T-cell (primary cell): ENCODE results near the gene PSMB3. TPM values are rescaled to one million over a fixed set of nuclear protein-coding genes. Genes with fewer than 3 reads are reported as not detected.

Experiments
- ATAC-seq, 4 experiments: fragments of 200-7000 bp in 3 of 4; fragments of 150-1000 bp in 1 of 4; cut with Tn5 transposase; replicated peaks in 1 of 4; 1 replicate in 3 of 4; 2 replicates in 1 of 4; pipeline ENCODE4 v1.10.0; 2021; ENCODE audit warnings: moderate library complexity in 3 of 4, mild to moderate bottlenecking in 2 of 4, moderate number of reproducible peaks in 1 of 4
- CTCF ChIA-PET, 2 donors: fragments of 300-600 bp; sonication (Branson Sonifier 250); formaldehyde crosslinking; loops; one replicate each; lab custom pipeline; 2022; ENCODE audit warnings: antibody characterized with exemption in 2 of 2; lab: Charles Lee
- POLR2A ChIA-PET, 2 donors: fragments of 300-600 bp; sonication (Branson Sonifier 250); formaldehyde crosslinking; loops; one replicate each; lab custom pipeline; 2022; ENCODE audit warnings: antibody characterized with exemption in 2 of 2; lab: Charles Lee
- DNase-seq, 35 experiments: peaks; one replicate each; pipeline versions ENCODE4 v3.0.0 to v3.0.0-alpha.2; 2013 to 2023
- H3K27ac ChIP-seq: one replicate; pipeline ENCODE4 v1.5.1; 2013; ENCODE audit warnings: low read length
- H3K27me3 ChIP-seq, 2 experiments: replicated peaks in 1 of 2; 1 replicate in 1 of 2; 2 replicates in 1 of 2; pipeline versions ENCODE4 v1.6.1 to v1.7.0; 2013; ENCODE audit warnings: low read length in 1 of 2, mixed read lengths in 1 of 2; ENCODE audit not compliant: control insufficient read depth in 2 of 2, insufficient read depth in 2 of 2; ENCODE audit errors: extremely low read depth in 1 of 2
- H3K36me3 ChIP-seq, 2 donors: 1 replicate in 1 of 2; 2 replicates in 1 of 2; pipeline versions ENCODE4 v1.6.1 to v1.7.0; 2013; ENCODE audit warnings: low read length in 1 of 2; ENCODE audit not compliant: control insufficient read depth in 2 of 2, insufficient read depth in 1 of 2; ENCODE audit errors: extremely low read depth in 1 of 2
- H3K4me1 ChIP-seq, 2 experiments: 1 replicate in 1 of 2; 2 replicates in 1 of 2; pipeline versions ENCODE4 v1.6.1 to v1.7.0; 2013; ENCODE audit warnings: low read length in 2 of 2, mixed read lengths in 1 of 2; ENCODE audit not compliant: insufficient read depth in 2 of 2, control insufficient read depth in 1 of 2; ENCODE audit errors: extremely low read depth in 1 of 2
- H3K4me3 ChIP-seq, 2 donors: 1 replicate in 1 of 2; 2 replicates in 1 of 2; pipeline versions ENCODE4 v1.5.1 to v1.7.0; 2013; ENCODE audit warnings: mild to moderate bottlenecking in 2 of 2, low read length in 1 of 2, moderate library complexity in 1 of 2; ENCODE audit not compliant: control insufficient read depth in 1 of 2; ENCODE audit errors: extremely low read depth in 1 of 2
- H3K9me3 ChIP-seq: 2 replicates; pipeline ENCODE4 v1.7.0; 2013
- H3K27ac Mint-ChIP-seq, 2 donors: one replicate each; pipeline ENCODE4 v1.8.0; 2020 to 2021; ENCODE audit warnings: mild to moderate bottlenecking in 2 of 2, mixed read lengths in 2 of 2
- H3K27me3 Mint-ChIP-seq, 2 donors: one replicate each; pipeline ENCODE4 v1.8.0; 2021 to 2022; ENCODE audit warnings: mixed read lengths in 2 of 2
- H3K36me3 Mint-ChIP-seq: one replicate; pipeline ENCODE4 v1.8.0; 2021; ENCODE audit warnings: mixed read lengths
- H3K4me1 Mint-ChIP-seq, 3 donors: one replicate each; pipeline ENCODE4 v1.8.0; 2020 to 2022; ENCODE audit warnings: mixed read lengths in 3 of 3, mild to moderate bottlenecking in 1 of 3
- H3K4me3 Mint-ChIP-seq, 3 donors: one replicate each; pipeline ENCODE4 v1.8.0; 2020 to 2022; ENCODE audit warnings: mild to moderate bottlenecking in 3 of 3, mixed read lengths in 3 of 3, moderate library complexity in 3 of 3
- H3K9me3 Mint-ChIP-seq, 3 donors: one replicate each; pipeline ENCODE4 v1.8.0; 2020 to 2022; ENCODE audit warnings: mixed read lengths in 3 of 3
- WGBS: methylation state at CpG from one replicate; pipeline ENCODE4 v1.1.5; 2013; ENCODE audit warnings: missing lambda C conversion rate; ENCODE audit not compliant: insufficient coverage; 5-methylcytosine and 5-hydroxymethylcytosine counted together
- total RNA-seq, 35 experiments: library from RNA in 6 of 35; stranded (reverse) in 6 of 35; fragments of 120-200 nt in 1 of 35; gene quantifications; one replicate each; pipeline versions ENCODE4 v1.2.1 to v1.2.4 and lab custom pipeline; 2013 to 2026

PSMB3 gene
- total RNA-seq: 100 to 1,000 TPM in 3 of 5 donors, 10 to 100 TPM in 2; 81.2 to 116 (median 104) TPM
- total RNA-seq (2013): 125 TPM
- total RNA-seq (lab: John Stamatoyannopoulos, UW): 28.0 to 301 (median 57.4) reads per million in 29 experiments

DNA sequence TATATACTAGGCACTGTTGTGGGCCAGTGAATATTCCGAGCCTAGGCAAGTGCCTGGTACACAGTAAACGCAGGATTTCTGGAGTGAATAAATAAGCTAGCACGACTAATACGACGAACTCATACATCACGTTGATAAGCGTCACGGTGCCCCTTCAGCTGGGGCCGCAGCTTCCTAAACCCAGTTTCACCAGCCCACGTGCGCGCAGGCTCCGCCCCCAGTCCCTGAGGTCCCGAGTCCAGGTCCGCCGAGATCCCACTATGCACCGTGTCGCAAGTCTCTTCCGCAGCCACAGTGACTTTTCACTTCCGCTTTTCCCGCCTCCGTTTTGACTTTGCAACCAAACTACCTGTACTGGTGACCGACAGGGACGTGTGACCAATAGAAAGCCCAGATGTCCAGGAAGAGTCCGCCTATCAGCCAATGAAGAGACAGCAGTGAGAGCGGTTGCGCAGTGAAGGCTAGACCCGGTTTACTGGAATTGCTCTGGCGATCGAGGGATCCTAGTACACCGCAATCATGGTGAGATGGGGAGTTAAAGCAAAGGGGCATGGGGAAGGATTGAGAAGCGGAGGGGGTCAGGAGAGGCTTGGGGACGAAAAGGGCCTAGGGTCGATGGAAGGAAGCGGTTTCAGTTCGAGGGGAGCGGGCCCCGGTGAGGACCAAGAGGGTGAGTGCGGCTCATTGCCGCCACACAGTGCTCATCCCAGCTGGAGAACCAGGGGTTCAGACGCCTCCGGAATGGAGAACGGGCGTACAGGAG is at the start of gene PSMB3:
PSMB3 (plus strand) TSS at position 434 of the 763 bp plus-strand sequence; CDS start at position 520, 86 bp downstream.
- peak; percentile 83 to 99 (median 95) for DNase-seq
- H3K4me3 Mint-ChIP-seq: peak within 1 kb of the TSS; percentile 88 to 99 (median 99)
- ChIA-PET CTCF (interaction anchor here in 1 of 2 donors (0.6 to 1.1 kb wide), 7 partner anchors 18 to 401 kb away, joined by 3 to 8 read pairs (median 3); partner anchors contain the start of gene EPOP), POLR2A (interaction anchor here in 1 of 2 donors (1.0 kb wide), 1 partner anchor 8 kb away, joined by 4 read pairs; no protein-coding TSS in a partner anchor)
- Histone ChIP-seq H3K9me3 (no peaks in the 10 kb centered on the region), H3K36me3 (peaks cover 10 to 28% of the 10 kb centered on the region in 2 donors), H3K4me3 (peak within 1 kb of the TSS; percentile 95 to 96), H3K27ac (peak within 1 kb of the TSS; percentile 78), H3K27me3 (peaks cover 4 to 34% of the 10 kb centered on the region in 2 experiments), H3K4me1 (peaks cover 22 to 73% of the 10 kb centered on the region in 2 experiments)
- peak within 1 kb of the TSS; percentile 97 for H3K27ac Mint-ChIP-seq
- under 1% methylated on average over 43 of the region's 44 CpGs for WGBS
- H3K36me3 Mint-ChIP-seq: peaks cover 18% of the 10 kb centered on the region
- H3K9me3 Mint-ChIP-seq: no peaks in the 10 kb centered on the region
- peak; percentile 87 to 92 (median 90) for ATAC-seq
- H3K27me3 Mint-ChIP-seq: peaks cover 6 to 31% of the 10 kb centered on the region in 2 donors
- H3K4me1 Mint-ChIP-seq: peaks cover 50 to 59% (median 57%) of the 10 kb centered on the region in 3 donors

DNA sequence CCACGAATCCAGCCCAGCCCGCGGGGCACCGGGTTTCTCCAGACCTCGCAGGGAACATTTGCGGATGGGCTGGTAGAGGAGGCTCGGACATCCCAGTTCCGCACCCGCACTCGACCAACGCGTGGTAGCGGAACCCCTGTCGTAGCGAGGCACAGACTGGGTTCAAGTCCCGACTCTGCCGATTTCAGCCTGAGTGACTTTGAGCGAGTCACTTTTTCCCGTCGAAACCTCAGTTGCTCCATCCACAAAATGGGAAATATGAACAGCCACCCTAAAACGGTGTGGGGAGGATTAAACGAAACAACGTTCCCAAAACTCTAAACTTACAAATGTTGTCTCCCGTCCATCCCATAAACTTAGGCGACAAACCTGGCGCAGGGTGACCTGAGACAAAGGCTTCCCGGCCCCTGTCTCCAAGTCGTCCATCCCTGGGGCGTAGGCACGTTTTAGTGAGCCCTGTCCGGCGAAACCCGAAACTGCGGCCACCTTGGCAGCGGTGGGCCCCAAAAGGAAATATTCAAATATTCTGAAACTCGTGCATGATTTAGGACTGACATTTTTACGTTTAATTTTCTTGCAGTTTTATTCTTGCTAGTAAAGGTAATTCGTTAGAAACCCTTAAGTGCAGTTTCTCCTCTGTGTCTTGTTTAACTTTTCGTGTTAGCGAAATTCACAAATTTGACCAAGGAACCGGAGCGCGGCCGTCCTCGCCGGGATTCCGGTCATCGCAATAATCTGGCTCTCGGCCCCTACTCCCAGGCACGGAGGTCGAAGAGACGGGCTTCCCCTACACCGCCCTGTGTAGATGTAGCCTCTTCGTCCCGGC is 49.4 kb upstream of the PSMB3 start:
- DNase-seq (peak in 1 of 35 experiments; percentile 11), ATAC-seq (no peak)
- CTCF ChIA-PET: no interaction called here
- WGBS: under 1% methylated on average over 48 of the region's 55 CpGs
- H3K4me3 Mint-ChIP-seq: peak overlapping the region; percentile 91 to 96 (median 92)
- H3K27me3 ChIP-seq: no peaks in the 10 kb centered on the region
- H3K4me1 Mint-ChIP-seq: peaks cover 44 to 52% (median 48%) of the 10 kb centered on the region in 3 donors
- POLR2A ChIA-PET: no interaction called here
- H3K36me3 ChIP-seq: peaks cover under 1 to 9% of the 10 kb centered on the region in 2 donors
- H3K9me3 Mint-ChIP-seq: no peaks in the 10 kb centered on the region
- H3K36me3 Mint-ChIP-seq: peaks cover 5% of the 10 kb centered on the region
- peaks cover 6 to 59% of the 10 kb centered on the region in 2 experiments for H3K4me1 ChIP-seq
- peak overlapping the region; percentile 98 to 99 for H3K27ac Mint-ChIP-seq
- H3K9me3 ChIP-seq: no peaks in the 10 kb centered on the region
- peak overlapping the region; percentile 97 to 98 for H3K4me3 ChIP-seq
- no peaks in the 10 kb centered on the region for H3K27me3 Mint-ChIP-seq
- H3K27ac ChIP-seq: peak overlapping the region; percentile 95

DNA sequence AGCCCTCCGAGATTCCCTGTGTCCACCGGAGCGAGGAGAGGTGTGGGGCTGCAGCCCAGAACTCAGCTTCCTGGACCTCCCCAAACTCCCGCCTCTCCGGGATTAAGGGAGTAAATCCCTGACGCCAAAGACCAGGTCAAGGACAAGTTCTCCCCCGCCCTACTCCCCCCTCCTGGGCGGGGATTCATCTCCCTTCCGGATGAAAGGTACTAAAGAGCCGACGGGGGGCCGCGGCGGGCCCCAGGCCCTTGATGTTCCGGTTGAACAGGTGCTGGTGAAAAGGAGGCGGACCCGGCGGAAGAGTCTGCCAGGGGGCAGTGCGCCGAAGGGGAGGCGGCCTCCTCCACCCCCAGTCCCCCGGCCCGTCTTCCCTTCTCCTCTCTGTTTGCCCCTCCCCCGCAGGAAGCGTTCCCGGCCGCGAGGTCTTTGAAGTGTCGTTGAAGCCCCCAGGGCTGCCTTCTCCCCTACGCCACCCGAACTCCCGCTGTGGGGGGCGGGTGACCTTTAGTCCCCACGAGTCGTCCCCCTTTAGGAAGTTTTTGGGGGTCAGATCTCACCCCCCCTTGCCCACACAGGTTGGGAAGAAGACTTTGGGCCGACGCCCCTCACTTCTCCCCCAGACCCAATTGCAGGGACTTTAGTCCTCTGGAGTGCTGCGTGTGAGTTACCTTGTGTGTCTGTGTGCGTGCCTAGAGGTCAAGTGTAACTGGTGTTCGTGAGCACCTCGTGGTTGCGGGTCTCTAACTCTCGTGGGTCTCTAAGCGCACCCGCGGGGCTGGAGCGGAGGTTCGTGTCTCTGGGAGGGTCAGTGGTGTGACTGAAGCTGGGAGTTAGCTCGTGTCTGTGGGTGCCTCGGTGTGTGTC is 48.6 kb upstream of the PSMB3 start:
- Mint-ChIP-seq H3K4me3 (peak overlapping the region; percentile 91 to 96 (median 92)), H3K9me3 (no peaks in the 10 kb centered on the region), H3K4me1 (peaks cover 48 to 57% (median 52%) of the 10 kb centered on the region in 3 donors), H3K36me3 (peaks cover 7% of the 10 kb centered on the region), H3K27me3 (no peaks in the 10 kb centered on the region), H3K27ac (peak overlapping the region; percentile 98 to 99)
- ChIA-PET POLR2A (no interaction called here), CTCF (interaction anchor here in 1 of 2 donors (1.1 to 1.8 kb wide), 2 partner anchors 24 to 26 kb away, joined by 3 to 9 read pairs; partner anchors contain the start of gene CISD3)
- ATAC-seq: peak in 3 of 4 experiments; percentile 3 to 19 (median 11)
- peak; percentile 25 to 75 (median 54) for DNase-seq
- no peaks in the 10 kb centered on the region for H3K27me3 ChIP-seq
- peak overlapping the region; percentile 97 to 98 for H3K4me3 ChIP-seq
- H3K36me3 ChIP-seq: peaks cover 8 to 18% of the 10 kb centered on the region in 2 donors
- H3K27ac ChIP-seq: peak overlapping the region; percentile 95
- peaks cover 8 to 67% of the 10 kb centered on the region in 2 experiments for H3K4me1 ChIP-seq
- 1% methylated on average over 18 of the region's 50 CpGs for WGBS
- no peaks in the 10 kb centered on the region for H3K9me3 ChIP-seq

DNA sequence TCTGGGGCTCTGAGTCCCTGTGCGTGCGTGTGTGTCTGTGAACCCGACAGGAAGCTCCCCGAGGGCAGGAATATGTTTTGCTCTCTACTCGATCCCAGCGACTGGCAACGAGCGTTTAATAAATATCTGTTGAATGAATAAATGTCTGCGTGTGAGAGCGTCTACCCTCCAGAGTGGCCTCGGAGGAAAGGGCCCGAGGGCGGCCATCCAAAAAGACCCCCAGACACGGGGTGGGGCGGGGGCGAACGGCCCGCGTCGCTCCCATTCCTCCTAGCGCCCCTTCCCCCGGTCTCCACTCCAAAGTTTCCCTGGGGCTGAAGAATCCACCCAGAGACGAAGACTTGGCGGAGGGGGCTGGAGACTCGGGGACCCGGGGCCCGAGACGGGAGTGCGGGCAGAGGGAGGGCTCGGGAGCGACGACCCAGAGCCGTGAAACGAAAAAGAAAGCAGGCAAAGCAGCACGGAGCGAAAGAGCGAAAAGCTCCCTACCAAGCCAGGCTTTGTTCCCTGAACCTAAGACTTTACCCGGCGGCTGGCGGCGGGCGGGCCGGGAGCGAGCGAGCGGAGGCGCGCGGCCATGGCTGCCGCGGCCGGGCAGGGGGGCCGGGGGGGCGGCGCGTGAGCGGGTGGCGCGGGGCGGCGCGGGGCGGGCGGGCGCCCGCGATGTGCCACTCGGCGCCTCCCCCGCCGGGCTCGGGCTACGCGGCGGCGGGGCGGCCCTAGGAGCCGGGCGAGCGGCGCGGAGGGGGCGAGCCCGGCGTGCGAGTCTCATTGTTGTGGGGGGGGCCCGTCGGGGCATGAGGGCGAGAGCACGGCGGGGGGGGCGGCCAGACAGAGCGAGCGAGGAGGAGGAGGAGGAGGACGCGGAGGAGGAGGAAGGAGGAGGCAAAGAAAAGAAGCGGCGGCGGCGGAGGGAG is 47.7 kb upstream of the PSMB3 start, which contains the start of gene MLLT6:
MLLT6 (plus strand) TSS at position 668 of the 917 bp plus-strand sequence. CDS start 360 bp downstream, outside the sequence.
- DNase-seq (peak; percentile 68 to 92 (median 81)), ATAC-seq (peak; percentile 54 to 62 (median 56))
- H3K4me3 Mint-ChIP-seq: peak within 1 kb of the TSS; percentile 91 to 96 (median 96)
- no peaks in the 10 kb centered on the region for H3K9me3 Mint-ChIP-seq
- H3K27me3 Mint-ChIP-seq: no peaks in the 10 kb centered on the region
- H3K27ac ChIP-seq: peak within 1 kb of the TSS; percentile 95
- H3K4me1 ChIP-seq: peaks cover 11 to 76% of the 10 kb centered on the region in 2 experiments
- no peaks in the 10 kb centered on the region for H3K9me3 ChIP-seq
- H3K4me3 ChIP-seq: peak within 1 kb of the TSS; percentile 97 to 98
- under 1% methylated on average over 68 of the region's 100 CpGs for WGBS
- H3K4me1 Mint-ChIP-seq: peaks cover 55 to 66% (median 59%) of the 10 kb centered on the region in 3 donors
- peaks cover 8 to 27% of the 10 kb centered on the region in 2 donors for H3K36me3 ChIP-seq
- H3K27ac Mint-ChIP-seq: peak within 1 kb of the TSS; percentile 98 to 99
- no peaks in the 10 kb centered on the region for H3K27me3 ChIP-seq
- ChIA-PET POLR2A (interaction anchor here (0.6 to 0.7 kb wide), 3 partner anchors 13 to 147 kb away, joined by 3 to 4 read pairs (median 4); no protein-coding TSS in a partner anchor), CTCF (interaction anchor here in 1 of 2 donors (1.1 to 1.8 kb wide), 3 partner anchors 23 to 147 kb away, joined by 3 to 9 read pairs (median 4); partner anchors contain the start of gene CISD3)
- H3K36me3 Mint-ChIP-seq: peaks cover 14% of the 10 kb centered on the region

DNA sequence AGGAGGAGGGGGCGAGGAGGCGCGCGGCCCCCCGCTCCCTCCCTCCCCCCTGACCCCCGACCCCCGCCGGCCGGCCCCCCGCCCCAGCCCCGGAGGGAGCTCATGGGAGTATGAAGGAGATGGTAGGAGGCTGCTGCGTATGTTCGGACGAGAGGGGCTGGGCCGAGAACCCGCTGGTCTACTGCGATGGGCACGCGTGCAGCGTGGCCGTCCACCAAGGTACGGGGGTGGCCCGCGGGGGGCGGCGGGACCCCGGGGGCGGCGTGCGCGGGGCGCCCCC is 47.1 kb upstream of the PSMB3 start:
- no peak overlapping the region for H3K27ac Mint-ChIP-seq
- CTCF ChIA-PET: interaction anchor here in 1 of 2 donors (1.4 to 1.8 kb wide), 2 partner anchors 23 to 147 kb away, joined by 4 to 9 read pairs; no protein-coding TSS in a partner anchor
- no peaks in the 10 kb centered on the region for H3K9me3 Mint-ChIP-seq
- ATAC-seq (peak; percentile 1 to 6 (median 2)), DNase-seq (peak in 1 of 35 experiments; percentile 30)
- POLR2A ChIA-PET: interaction anchor here (0.6 to 0.7 kb wide), 3 partner anchors 13 to 146 kb away, joined by 3 to 4 read pairs (median 4); no protein-coding TSS in a partner anchor
- Histone ChIP-seq H3K27ac (peak overlapping the region; percentile 66), H3K27me3 (no peaks in the 10 kb centered on the region), H3K4me3 (peak overlapping the region; percentile 85 to 89), H3K4me1 (peaks cover 12 to 82% of the 10 kb centered on the region in 2 experiments), H3K9me3 (no peaks in the 10 kb centered on the region), H3K36me3 (peaks cover 8 to 33% of the 10 kb centered on the region in 2 donors)
- 7% methylated on average over 3 of the region's 32 CpGs for WGBS
- peaks cover 20% of the 10 kb centered on the region for H3K36me3 Mint-ChIP-seq
- H3K4me3 Mint-ChIP-seq: peak overlapping the region; percentile 91 to 96 (median 96)
- H3K4me1 Mint-ChIP-seq: peaks cover 60 to 72% (median 62%) of the 10 kb centered on the region in 3 donors
- H3K27me3 Mint-ChIP-seq: no peaks in the 10 kb centered on the region
